AG09319 (cell line): Measurements from ENCODE around the gene EIF4E3.

Experiments used
- DNase-seq: peaks from one replicate; pipeline ENCODE4 v3.0.0-alpha.2; 2010; ENCODE audit warnings: low read depth; ENCODE audit errors: extremely low read depth
- CTCF ChIP-seq: IDR thresholded peaks from 2 replicates; pipeline ENCODE4 v1.5.1; 2011; ENCODE audit warnings: low read depth, mild to moderate bottlenecking, inconsistent platforms, low read length, moderate library complexity

EIF4E3 gene

GRCh38 chr3:71723452-71724170 lies 1.6 kb downstream of the EIF4E3 start:
- no peak for TF ChIP-seq CTCF
- no peak for DNase-seq

- DNase-seq = no peak
- no peak for TF ChIP-seq CTCF
These were observed 2.5 kb downstream of the EIF4E3 start for GRCh38 chr3:71722693-71723092.

GRCh38 chr3:71721651-71722157 lies 3.5 kb downstream of the EIF4E3 start:
- TF ChIP-seq CTCF = no peak
- DNase-seq = no peak

- no peak for DNase-seq
- TF ChIP-seq CTCF = no peak
These were observed 4.2 kb downstream of the EIF4E3 start for GRCh38 chr3:71721002-71721401.

- TF ChIP-seq CTCF = no peak
These were observed 7.1 kb downstream of the EIF4E3 start for GRCh38 chr3:71718072-71718471.

GRCh38 chr3:71714595-71714994 lies 10.6 kb downstream of the EIF4E3 start:
- no peak for TF ChIP-seq CTCF
- DNase-seq = no peak

More at GRCh38 chr3:71718072-71718471, 7.1 kb downstream of the EIF4E3 start:
- DNase-seq = no peak

GRCh38 chr3:71713041-71713440 lies 12.2 kb downstream of the EIF4E3 start:
- DNase-seq = no peak
- TF ChIP-seq CTCF = no peak
